GM18498 (cell line): ENCODE results near the gene TP73.

Experiments
- ATAC-seq: cut with Tn5 transposase; IDR thresholded peaks from one replicate; pipeline ENCODE4 v1.9.1; 2021; ENCODE audit warnings: mild to moderate bottlenecking, moderate library complexity; ENCODE audit not compliant: unreplicated experiment

TP73 gene

DNA sequence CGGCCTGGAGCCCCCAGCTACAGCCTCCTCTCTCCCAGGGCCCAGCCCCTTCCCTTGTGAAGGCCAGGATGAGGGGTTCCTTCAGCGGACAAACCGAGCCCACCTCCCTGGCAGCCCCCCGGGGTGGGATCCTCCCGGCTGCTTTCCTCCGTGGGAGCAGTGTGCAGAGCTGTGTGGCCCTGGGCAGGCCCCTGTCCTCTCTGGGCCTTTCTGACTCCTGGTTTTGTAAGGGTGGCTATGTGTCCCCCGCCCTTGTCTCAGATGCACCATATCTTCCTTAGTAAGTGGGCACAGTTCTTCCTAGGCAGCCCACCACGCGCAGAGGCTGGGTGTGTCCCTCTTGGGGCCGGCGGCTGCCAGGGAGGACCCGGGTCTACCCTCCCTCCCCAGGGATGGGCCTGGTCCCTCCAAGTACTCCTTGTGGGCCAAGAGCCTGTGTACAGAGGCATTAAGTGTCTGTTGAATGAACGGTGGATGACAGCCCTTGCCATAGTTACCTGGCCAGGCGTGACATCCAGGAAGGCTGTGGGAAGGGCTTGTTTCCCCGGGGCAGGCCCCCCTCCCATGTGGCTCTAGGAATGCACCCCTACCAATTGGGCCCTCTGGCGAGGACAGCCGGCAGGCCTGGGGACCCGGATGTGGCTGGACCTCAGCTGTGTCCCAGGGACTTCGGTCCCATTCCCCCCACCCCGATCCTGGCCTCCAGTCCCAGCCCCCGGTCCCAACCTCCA lies 124.1 kb downstream of the TP73 start:
- ATAC-seq = no peak

DNA sequence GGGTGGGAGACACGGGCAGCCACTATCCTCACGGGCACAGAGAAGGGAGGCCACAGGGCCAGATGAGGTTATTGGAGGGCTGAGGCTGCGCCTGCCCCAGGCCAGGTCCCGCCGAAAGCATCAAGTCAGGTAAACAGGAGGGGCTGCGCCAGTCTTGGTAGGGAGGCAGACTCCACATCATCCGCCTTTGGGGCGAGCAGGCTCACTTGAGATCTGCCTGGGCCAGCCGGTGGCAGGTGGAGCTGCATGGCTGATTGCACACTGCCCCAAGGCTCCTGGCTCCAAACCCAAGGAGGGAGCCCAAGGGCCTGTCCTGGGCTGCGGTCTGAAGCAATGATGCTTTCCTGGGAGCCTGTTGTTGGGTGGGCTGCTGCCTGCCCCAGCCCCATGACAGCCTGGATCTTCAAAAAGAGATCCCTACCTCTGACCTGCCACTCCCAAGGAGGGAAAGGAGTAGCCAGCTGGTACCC lies 124.8 kb downstream of the TP73 start:
- ATAC-seq = no peak

DNA sequence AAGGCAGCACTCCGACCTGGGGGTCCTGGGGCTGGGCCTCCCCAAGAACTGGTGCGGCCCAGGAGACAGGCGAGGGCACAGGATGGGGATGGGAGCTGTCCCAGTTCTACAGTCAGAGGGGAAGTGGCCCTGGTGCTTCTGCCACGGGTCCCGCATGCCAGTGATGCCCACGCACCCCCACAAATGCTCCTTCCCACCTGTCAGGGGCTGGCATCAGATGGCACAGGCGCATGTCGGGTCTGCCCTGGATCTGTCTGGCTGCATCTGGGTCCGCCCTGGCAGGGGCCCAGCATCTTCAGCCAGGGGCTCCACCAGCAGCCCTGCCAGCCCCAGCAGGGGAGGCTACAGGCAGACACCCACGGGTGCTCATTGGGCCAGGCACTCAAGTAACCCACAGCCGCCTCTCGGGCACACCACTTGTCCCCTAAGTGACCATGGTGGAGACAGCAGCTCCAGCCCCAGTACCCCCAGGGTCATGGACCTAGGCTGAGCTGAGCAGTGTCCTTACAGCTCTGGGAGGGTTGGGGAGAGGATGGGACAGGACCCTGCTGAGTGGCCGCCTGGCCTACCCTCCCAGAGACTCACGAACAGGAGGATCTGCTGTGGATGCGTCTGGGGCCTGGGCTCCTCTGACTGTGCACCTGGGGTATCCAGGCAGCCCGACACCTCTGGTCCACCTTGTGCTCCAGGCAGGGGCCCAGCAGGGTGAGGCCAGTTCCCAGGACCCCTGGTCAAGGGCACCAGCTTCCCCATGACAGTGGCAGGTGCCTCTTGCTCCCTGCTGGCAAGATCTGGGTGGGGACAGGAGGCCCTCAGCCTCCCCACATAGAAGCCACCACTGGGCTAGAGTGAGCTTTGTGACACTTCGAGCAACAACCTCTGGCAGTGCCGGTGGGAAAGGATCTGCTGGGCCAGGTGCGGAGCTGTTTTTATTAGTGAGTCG lies 125.6 kb downstream of the TP73 start:
- ATAC-seq = no peak

DNA sequence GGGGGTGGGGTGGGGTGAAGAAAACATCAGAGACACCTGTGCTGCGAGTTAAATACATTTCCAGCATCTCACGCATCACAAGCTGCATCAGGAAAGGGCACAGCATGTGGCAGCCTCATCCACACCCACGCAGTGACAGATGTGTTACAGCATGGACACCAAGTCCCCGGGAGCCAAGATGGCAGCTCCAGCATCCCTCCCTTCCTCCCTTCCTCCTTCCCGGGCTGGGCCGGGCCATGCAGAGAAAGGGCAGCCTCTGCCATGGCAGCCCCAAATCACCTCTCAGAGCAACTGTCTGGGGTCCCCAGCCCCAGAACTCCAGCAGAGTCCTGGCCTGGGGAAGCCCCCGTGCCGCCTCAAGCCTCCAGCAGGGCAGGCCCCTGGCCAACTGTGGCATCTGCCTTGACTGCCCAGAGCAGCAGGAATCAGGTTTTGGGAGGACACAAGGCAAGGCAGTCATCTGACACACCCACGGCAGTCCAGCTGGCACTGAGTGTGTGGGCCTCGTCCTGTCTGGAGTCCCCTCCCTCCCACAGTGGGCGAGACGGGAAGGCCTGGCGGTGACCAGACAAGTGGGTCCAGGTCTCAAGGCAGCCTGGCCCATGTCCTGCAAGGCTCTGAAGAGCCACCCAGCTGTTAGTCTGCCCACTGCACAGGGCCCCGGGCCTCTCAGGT lies 126.4 kb downstream of the TP73 start:
- ATAC-seq = no peak

DNA sequence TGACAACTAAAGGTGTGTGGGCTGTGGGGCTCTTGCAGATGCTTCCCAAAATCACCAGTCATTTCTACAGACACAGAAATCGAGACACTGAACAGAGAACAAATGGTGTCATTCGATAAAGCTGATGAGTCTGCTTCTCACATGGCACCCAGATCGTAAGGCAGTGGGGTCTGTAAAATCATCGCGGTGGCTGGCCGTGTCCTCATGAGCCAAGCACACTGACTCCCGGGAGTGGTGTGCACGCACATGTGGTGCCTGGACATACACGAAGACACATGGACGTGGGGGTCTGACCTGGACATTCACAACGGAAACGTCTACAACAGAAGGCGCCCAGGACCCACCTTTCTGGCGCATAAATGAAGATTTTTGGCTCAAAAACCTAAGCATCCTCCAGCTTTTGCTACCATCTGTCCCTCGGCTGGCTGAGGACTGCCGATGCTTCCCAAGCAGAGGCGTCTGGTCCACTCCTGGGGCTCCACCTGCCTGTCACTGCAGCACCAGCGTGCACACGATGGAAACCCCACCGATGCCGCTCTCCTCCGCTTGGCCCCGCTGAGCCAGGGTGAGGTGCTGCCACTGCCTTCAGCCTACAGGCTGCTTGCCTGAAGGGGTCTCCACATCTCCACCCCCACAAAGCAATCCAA lies 127.1 kb downstream of the TP73 start:
- no peak for ATAC-seq

DNA sequence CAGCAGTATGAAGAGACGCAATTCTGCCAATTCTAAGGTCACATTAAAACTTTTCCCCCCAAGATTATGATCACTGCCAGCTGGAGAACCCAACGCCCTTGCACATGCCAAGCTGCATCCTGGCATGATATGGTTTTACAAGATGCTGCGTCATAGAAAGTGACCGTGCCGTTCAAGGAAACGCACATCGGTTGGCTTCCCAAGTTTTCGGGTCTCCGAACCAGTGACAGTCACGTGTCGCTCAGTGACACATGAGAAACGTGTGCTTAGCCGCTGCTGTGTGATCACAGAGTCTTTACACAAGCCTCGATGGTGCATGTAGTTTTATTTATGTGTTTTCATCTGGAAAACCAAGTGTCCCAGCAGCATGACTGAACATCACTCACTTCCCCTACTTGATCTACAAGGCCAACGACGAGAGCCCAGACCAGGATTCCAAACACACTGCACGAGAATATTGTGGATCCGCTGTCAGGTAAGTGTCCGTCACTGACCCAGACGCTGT lies 127.6 kb downstream of the TP73 start:
- no peak for ATAC-seq

DNA sequence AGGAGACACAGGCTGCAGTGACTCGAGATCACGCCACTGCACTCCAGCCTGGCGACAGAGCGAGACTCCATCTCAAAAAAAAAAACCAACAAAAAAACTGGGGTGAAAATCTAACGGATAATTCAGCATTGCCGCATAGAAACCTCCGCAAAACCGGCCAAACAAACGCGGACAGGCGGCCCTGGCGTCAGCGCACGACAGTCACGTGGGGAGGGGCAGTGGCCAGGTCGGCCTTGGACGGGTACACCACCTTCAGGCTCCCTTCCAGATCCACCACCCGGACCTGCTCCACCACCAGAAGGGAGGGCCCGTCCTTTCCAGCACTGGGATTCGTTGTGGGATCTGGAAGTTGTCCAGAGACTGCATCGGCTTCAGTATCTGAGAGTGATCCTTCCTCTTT lies 128.6 kb downstream of the TP73 start:
- no peak for ATAC-seq

DNA sequence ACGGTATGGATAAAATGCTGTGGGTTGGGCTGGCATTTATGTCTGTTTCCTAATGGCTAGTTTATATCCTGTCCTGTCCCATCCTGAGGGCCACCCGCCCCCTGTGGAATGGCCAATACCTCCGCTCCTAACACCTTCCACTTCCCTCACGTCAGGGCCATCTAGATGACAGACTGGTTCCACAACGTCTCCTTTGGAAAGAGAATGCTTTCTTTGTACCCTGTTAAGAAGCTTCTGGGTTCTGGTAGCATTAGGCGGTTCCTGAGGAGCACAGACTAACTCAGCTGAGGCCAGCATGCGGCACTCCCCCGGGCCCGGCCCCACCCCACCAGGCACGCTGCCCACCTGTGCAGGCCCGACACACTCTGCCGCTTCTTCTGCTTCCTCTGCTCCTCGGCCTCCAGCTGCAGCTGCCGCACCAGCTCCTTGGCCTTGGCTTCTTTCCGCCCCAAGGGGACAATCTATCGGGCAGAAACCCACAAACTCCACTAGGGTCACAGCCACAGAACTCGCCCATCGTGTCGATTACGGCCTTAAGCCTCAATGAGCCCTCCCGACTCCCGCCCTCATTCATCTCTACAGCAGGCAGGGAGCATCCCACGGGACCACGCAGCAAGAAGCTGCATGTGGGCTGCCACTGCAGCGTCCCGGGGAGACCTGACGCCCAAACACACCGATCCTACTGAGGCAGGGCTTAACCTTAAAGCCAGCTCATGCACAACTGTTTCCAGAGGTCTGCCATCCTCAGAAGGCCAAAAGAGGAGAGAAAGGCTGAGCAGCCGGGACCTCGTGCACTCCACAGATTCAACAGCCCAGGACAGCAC lies 131.5 kb downstream of the TP73 start:
- no peak for ATAC-seq

DNA sequence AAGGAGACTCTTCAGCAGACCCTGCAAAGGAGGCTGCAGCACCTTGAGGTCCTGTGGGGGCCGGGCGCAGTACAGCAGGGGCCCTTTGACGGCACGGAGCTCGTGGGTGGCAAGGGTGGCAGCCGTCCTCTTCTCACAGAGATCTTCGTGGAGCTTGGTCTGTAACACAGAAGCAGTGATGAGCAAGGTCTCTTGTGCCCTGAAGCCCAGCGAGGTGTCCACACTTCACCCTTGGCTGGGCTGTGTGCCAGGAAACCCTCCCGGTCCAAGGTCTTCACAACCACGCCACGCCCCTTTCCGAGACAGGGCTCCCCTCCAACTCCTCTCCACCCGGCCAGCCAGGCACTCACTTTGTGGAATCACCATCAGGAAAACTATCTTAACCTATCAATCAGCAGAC lies 132.7 kb downstream of the TP73 start:
- no peak for ATAC-seq

DNA sequence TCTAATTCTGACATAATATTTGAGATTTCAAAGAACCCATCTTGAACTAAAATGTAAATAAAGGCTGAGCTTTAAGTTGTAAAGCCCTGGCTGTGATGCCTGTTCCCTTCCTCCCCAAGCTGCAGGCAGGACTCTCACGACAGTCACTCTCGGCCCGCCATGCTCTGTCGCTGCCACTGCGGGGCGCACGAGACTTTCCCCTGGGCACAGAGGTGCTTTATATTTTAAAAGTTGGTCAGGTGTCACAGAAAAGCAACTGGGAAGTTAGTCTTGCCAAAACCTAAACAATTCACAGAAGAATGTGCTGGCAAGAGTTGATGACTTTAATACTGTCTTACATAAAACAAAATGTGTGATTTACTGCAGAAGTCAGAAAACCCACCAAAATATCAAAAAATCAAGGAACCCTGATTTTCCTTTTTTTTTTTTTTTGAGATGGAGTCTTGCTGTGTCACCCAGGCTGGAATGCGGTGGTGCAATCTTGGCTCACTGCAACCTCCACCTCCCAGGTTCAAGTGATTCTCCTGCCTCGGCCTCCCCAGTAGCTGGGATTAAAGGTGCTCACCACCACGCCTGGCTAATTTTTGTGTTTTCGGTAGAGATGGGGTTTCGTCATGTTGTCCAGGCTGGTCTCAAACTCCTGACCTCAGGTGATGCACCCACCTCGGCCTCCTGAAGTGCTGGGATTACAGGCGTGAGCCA lies 133.3 kb downstream of the TP73 start:
- no peak for ATAC-seq
